GM12878 (cell line): ENCODE results near the gene PTGER4. TPM values are rescaled to one million over a fixed set of nuclear protein-coding genes. Genes with fewer than 3 reads are reported as not detected.

Experiments used
- ATAC-seq: fragments of 200-7000 bp; cut with Tn5 transposase; 3 replicates; pipeline ENCODE4 v1.9.1; 2020; ENCODE audit warnings: mild to moderate bottlenecking, moderate library complexity
- BruUV-seq: library from RNA; stranded (reverse); fragments of 400-500 nt; replicated peaks from 2 replicates; lab custom pipeline; 2021; lab: Mats Ljungman, UMichigan
- CTCF ChIA-PET: fragments of 300-600 bp; sonication (Branson Sonifier 250); formaldehyde crosslinking; extraction: SDS; loops from one replicate; lab custom pipeline; 2021; ENCODE audit warnings: inconsistent platforms; lab: Yijun Ruan, JAX
- POLR2A ChIA-PET: fragments of 350-600 bp; formaldehyde crosslinking; extraction: SDS; loops from one replicate; lab custom pipeline; 2021; ENCODE audit warnings: inconsistent platforms; lab: Charles Lee
- RAD21 ChIA-PET: fragments of 300-600 bp; sonication (Branson Sonifier 250); formaldehyde crosslinking; loops from one replicate; lab custom pipeline; 2023; ENCODE audit warnings: antibody characterized with exemption; ENCODE audit not compliant: unreplicated experiment; lab: Charles Lee
- SMC1A ChIA-PET: fragments of 300-600 bp; sonication (Branson Sonifier 250); formaldehyde crosslinking; loops from one replicate; lab custom pipeline; 2023; ENCODE audit not compliant: unreplicated experiment, uncharacterized antibody; lab: Charles Lee
- DNase-seq: peaks from one replicate; pipeline ENCODE4 v3.0.0-alpha.2; 2011; ENCODE audit warnings: low read depth, low spot score
- FAIRE-seq: peaks from 3 replicates; lab custom pipeline; 2011; peaks lifted over from hg19 to GRCh38; lab: Jason Lieb, UNC
- H2AFZ ChIP-seq: 2 replicates; pipeline ENCODE4 v1.6.0; 2011; ENCODE audit warnings: low read depth, low read length, control low read depth; ENCODE audit not compliant: control insufficient read depth
- H3K27ac ChIP-seq: 2 replicates; pipeline ENCODE4 v1.5.1; 2011; ENCODE audit warnings: control low read depth; ENCODE audit not compliant: control insufficient read depth, insufficient read depth
- H3K27me3 ChIP-seq, 2 experiments: replicated peaks in 1 of 2; 2 replicates each; pipeline versions ENCODE4 v1.6.0 to v1.6.1; 2011; ENCODE audit warnings: low read length in 1 of 2; ENCODE audit not compliant: control insufficient read depth in 2 of 2, insufficient read depth in 2 of 2
- H3K36me3 ChIP-seq, 2 experiments: 2 replicates each; pipeline ENCODE4 v1.5.1; 2011; ENCODE audit warnings: low read length in 1 of 2; ENCODE audit not compliant: control insufficient read depth in 2 of 2, insufficient read depth in 2 of 2
- H3K4me1 ChIP-seq: 2 replicates; pipeline ENCODE4 v1.6.1; 2011; ENCODE audit warnings: mild to moderate bottlenecking, low read length, moderate library complexity, mixed read lengths; ENCODE audit not compliant: control insufficient read depth, insufficient read depth
- H3K4me2 ChIP-seq: 2 replicates; pipeline ENCODE4 v1.6.0; 2011; ENCODE audit warnings: control low read depth; ENCODE audit not compliant: control insufficient read depth, insufficient read depth
- H3K4me3 ChIP-seq: fragments of 200-600 bp; sonication (generic); 2 replicates; pipeline ENCODE4 v1.5.1; 2016
- H3K79me2 ChIP-seq: 2 replicates; pipeline ENCODE4 v1.6.0; 2011; ENCODE audit warnings: low read length; ENCODE audit not compliant: control insufficient read depth, insufficient read depth
- H3K9ac ChIP-seq: 2 replicates; pipeline ENCODE4 v1.8.0; 2011; ENCODE audit warnings: low read length, control low read depth, mixed read lengths; ENCODE audit not compliant: control insufficient read depth, insufficient read depth
- H3K9me3 ChIP-seq: replicated peaks from 3 replicates; pipeline ENCODE4 v1.5.1; 2011; ENCODE audit warnings: mild to moderate bottlenecking, low read length; ENCODE audit not compliant: control insufficient read depth, insufficient read depth
- H4K20me1 ChIP-seq: 2 replicates; pipeline ENCODE4 v1.6.0; 2011; ENCODE audit not compliant: control insufficient read depth, insufficient read depth
- CREM ChIP-seq: IDR thresholded peaks from 2 replicates; pipeline ENCODE4 v1.6.1; 2014; ENCODE audit warnings: antibody characterized with exemption, low read depth
- E4F1 ChIP-seq: fragments of 450-650 bp; IDR thresholded peaks from 2 replicates; pipeline ENCODE4 v1.6.1; 2018; ENCODE audit warnings: borderline replicate concordance, mild to moderate bottlenecking; ENCODE audit not compliant: partially characterized antibody
- ESRRA ChIP-seq: IDR thresholded peaks from 2 replicates; pipeline ENCODE4 v1.6.1; 2012; ENCODE audit warnings: mild to moderate bottlenecking, low read length, improper control_type of control experiment
- KDM1A ChIP-seq: fragments of 200-600 bp; sonication (generic); IDR thresholded peaks from 2 replicates; pipeline ENCODE4 v1.6.1; 2016; ENCODE audit warnings: borderline replicate concordance
- PAX8 ChIP-seq: fragments of 450-650 bp; IDR thresholded peaks from 2 replicates; pipeline ENCODE4 v1.6.1; 2017; ENCODE audit warnings: mild to moderate bottlenecking, moderate library complexity
- POU2F2 ChIP-seq: IDR thresholded peaks from 3 replicates; pipeline ENCODE4 v1.6.1; 2011; ENCODE audit warnings: low read depth, mild to moderate bottlenecking, low read length, borderline replicate concordance
- RAD51 ChIP-seq: fragments of 450-650 bp; IDR thresholded peaks from 2 replicates; pipeline ENCODE4 v1.6.1; 2016; ENCODE audit warnings: moderate library complexity, mild to moderate bottlenecking, inconsistent platforms
- RB1 ChIP-seq: fragments of 450-650 bp; formaldehyde crosslinking; IDR thresholded peaks from 2 replicates; pipeline ENCODE4 v1.6.1; 2017; ENCODE audit warnings: mild to moderate bottlenecking, borderline replicate concordance
- RELA ChIP-seq: fragments of 450-650 bp; IDR thresholded peaks from 2 replicates; pipeline ENCODE4 v1.8.0; 2014; ENCODE audit warnings: borderline replicate concordance; ENCODE audit not compliant: partially characterized antibody
- SMC3 ChIP-seq: IDR thresholded peaks from 2 replicates; pipeline ENCODE4 v1.6.1; 2011; ENCODE audit warnings: low read length, improper control_type of control experiment, borderline replicate concordance
- SREBF1 ChIP-seq: IDR thresholded peaks from 2 replicates; pipeline ENCODE4 v1.6.1; 2012; ENCODE audit warnings: mild to moderate bottlenecking, low read length
- TCF12 ChIP-seq: IDR thresholded peaks from 2 replicates; pipeline ENCODE4 v1.6.1; 2011; ENCODE audit warnings: low read depth, mild to moderate bottlenecking, low read length
- WGBS: methylation state at CpG from one replicate; pipeline ENCODE4 v1.1.6; 2016; ENCODE audit warnings: low lambda C conversion rate; ENCODE audit not compliant: insufficient replicate concordance, insufficient coverage; ENCODE audit errors: missing lambda C conversion rate; 5-methylcytosine and 5-hydroxymethylcytosine counted together
- in situ Hi-C: fragments of 300-500 bp; cut with MboI; formaldehyde crosslinking; loops from 9 replicates; pipeline ENCODE4 v1.14.3; 2018; ENCODE audit warnings: mixed read lengths
- intact Hi-C: fragments of 100-400 bp; cut with micrococcal nuclease; formaldehyde crosslinking; loops from one replicate; pipeline ENCODE4 v1.14.2; 2022; ENCODE audit not compliant: unreplicated experiment
- polyA plus RNA-seq, 11 experiments: library from polyadenylated mRNA; depleted of rRNA in 4 of 11; unstranded in 6 of 11; stranded (reverse) in 5 of 11; fragments of >200 nt; fragmentation: Nextera tagmentation in 4 of 11; fragmentation: Illumina TruSeq in 1 of 11; extraction: Ambion mirVana in 4 of 11; extraction: Trizol in 1 of 11; gene quantifications; 1 replicate in 1 of 11; 2 replicates in 10 of 11; pipeline versions ENCODE4 v1.2.1 to v1.2.3, GENCODE V29; 2011 to 2016; ENCODE audit warnings: inconsistent platforms in 2 of 11, missing spikeins in 2 of 11, low read depth in 1 of 11
- total RNA-seq, 4 experiments: library from RNA; depleted of rRNA in 3 of 4; stranded (reverse); fragments of >200 nt in 3 of 4; fragmentation: Illumina TruSeq in 1 of 4; extraction: Trizol in 1 of 4; gene quantifications; 2 replicates each; pipeline versions ENCODE4 v1.2.1 to v1.2.3, GENCODE V29; 2013 to 2021
- TF ChIP-seq, protein P1 (sequence below): fragments of 450-650 bp; IDR thresholded peaks from 2 replicates; pipeline ENCODE4 v1.6.1; 2017; ENCODE audit warnings: borderline replicate concordance

Gene PTGER4
- total and polyA plus RNA-seq, 10 of the 15 experiments (the other 5 are each of a cell fraction or from before 2014, with no cell fraction given): 0.15 to 3.7 (median 0.62) TPM

- POLR2A ChIA-PET: no interaction called here
- CTCF ChIA-PET: interaction anchor here (1.3 to 4.3 kb wide), 3 partner anchors 8 to 977 kb away, joined by 4 to 23 read pairs (median 15); no protein-coding TSS in a partner anchor
- Histone ChIP-seq H3K79me2 (no peaks in the 10 kb centered on the region), H3K9ac (no peak overlapping the region), H3K36me3 (no peaks in the 10 kb centered on the region), H2AFZ (no peak overlapping the region), H3K4me1 (no peaks in the 10 kb centered on the region), H3K27ac (no peak overlapping the region), H3K4me3 (no peak overlapping the region), H3K4me2 (no peak overlapping the region), H4K20me1 (no peaks in the 10 kb centered on the region), H3K27me3 (no peaks in the 10 kb centered on the region), H3K9me3 (no peaks in the 10 kb centered on the region; the same call in 2 of the 3 replicates)
- FAIRE-seq: no peak
- over 99% methylated on average over 9 of the region's 9 CpGs for WGBS
- RAD21 ChIA-PET: interaction anchor here (1.4 to 1.6 kb wide), 3 partner anchors 8 to 44 kb away, joined by 3 to 5 read pairs (median 3); no protein-coding TSS in a partner anchor
- TF ChIP-seq CREM (no peak), RB1 (no peak), KDM1A (no peak), POU2F2 (no peak), RAD51 (no peak), SREBF1 (no peak), SMC3 (no peak), PAX8 (no peak), E4F1 (no peak), TCF12 (no peak), ESRRA (no peak), RELA (no peak)
- TF ChIP-seq, protein P1, sequence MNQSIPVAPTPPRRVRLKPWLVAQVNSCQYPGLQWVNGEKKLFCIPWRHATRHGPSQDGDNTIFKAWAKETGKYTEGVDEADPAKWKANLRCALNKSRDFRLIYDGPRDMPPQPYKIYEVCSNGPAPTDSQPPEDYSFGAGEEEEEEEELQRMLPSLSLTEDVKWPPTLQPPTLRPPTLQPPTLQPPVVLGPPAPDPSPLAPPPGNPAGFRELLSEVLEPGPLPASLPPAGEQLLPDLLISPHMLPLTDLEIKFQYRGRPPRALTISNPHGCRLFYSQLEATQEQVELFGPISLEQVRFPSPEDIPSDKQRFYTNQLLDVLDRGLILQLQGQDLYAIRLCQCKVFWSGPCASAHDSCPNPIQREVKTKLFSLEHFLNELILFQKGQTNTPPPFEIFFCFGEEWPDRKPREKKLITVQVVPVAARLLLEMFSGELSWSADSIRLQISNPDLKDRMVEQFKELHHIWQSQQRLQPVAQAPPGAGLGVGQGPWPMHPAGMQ: no peak
- SMC1A ChIA-PET: interaction anchor here (0.8 to 4.0 kb wide), 4 partner anchors 8 to 977 kb away, joined by 3 to 15 read pairs (median 4); no protein-coding TSS in a partner anchor
- intact Hi-C loops (no loop called here), in situ Hi-C loops (loop anchor here (10.0 to 25.0 kb wide), 2 partner anchors 977 to 1105 kb away; no protein-coding TSS in a partner anchor)
- no peak for DNase-seq
- ATAC-seq: no peak
- no TSS peak for BruUV-seq
Measured at GRCh38 chr5:40691894-40692293, 12.2 kb downstream of the PTGER4 start.
